Ascending aorta (tissue), 2 donors: ENCODE data around the gene SLX4. TPM values are rescaled to one million over a fixed set of nuclear protein-coding genes. Genes with fewer than 3 reads are reported as not detected.

ENCODE experiments used
- DNase-seq, 2 donors: peaks; one replicate each; pipeline ENCODE4 v3.0.0-alpha.2; 2019; ENCODE audit warnings: low spot score in 2 of 2
- H3K27ac ChIP-seq, 2 donors: fragments of 200-600 bp; sonication (generic); one replicate each; pipeline ENCODE4 v1.5.1; 2016 to 2017; ENCODE audit warnings: mild to moderate bottlenecking in 1 of 2
- H3K27me3 ChIP-seq: fragments of 200-600 bp; sonication (generic); one replicate; pipeline ENCODE4 v1.5.1; 2017
- H3K36me3 ChIP-seq, 2 donors: fragments of 200-600 bp; sonication (generic); one replicate each; pipeline ENCODE4 v1.5.1; 2016
- H3K4me1 ChIP-seq, 2 donors: fragments of 200-600 bp; sonication (generic); one replicate each; pipeline ENCODE4 v1.5.1; 2016 to 2017; ENCODE audit warnings: mild to moderate bottlenecking in 1 of 2
- H3K4me3 ChIP-seq, 2 donors: fragments of 200-600 bp; sonication (generic); one replicate each; pipeline ENCODE4 v1.5.1; 2016 to 2017; ENCODE audit warnings: mild to moderate bottlenecking in 1 of 2
- H3K9me3 ChIP-seq, 2 donors: fragments of 200-600 bp; sonication (generic); one replicate each; pipeline ENCODE4 v1.5.1; 2016
- CTCF ChIP-seq, 3 experiments: fragments of 200-600 bp in 2 of 3; fragments of 450-650 bp in 1 of 3; sonication (generic) in 2 of 3; IDR thresholded peaks; one replicate each; pipeline ENCODE4 v1.5.1; 2016 to 2019; ENCODE audit warnings: antibody characterized with exemption in 3 of 3, mild to moderate bottlenecking in 1 of 3, moderate library complexity in 1 of 3
- intact Hi-C: fragments of 100-400 bp; cut with DNase I; formaldehyde crosslinking; loops from one replicate; pipeline ENCODE4 v1.15.1; 2023
- total RNA-seq: library from RNA; depleted of rRNA; stranded (reverse); fragments of >200 nt; gene quantifications from one replicate; pipeline ENCODE4 v1.1.0, GENCODE V29; 2016

SLX4 gene
- total RNA-seq, 1 donor from 2014 or later: 3.4 TPM

GRCh38 chr16:3601614-3602319 is 9.6 kb downstream of the SLX4 start:
- Histone ChIP-seq H3K4me1 (no peaks in the 10 kb centered on the region), H3K36me3 (peaks cover 17 to 33% of the 10 kb centered on the region in 2 donors), H3K27ac (no peak overlapping the region), H3K9me3 (no peaks in the 10 kb centered on the region), H3K27me3 (no peaks in the 10 kb centered on the region), H3K4me3 (no peak overlapping the region)
- intact Hi-C loops: no loop called here
- no peak for DNase-seq
- no peak for TF ChIP-seq CTCF (IDR thresholded peaks at IDR 0.05)

GRCh38 chr16:3599922-3600321 is 11.5 kb downstream of the SLX4 start:
- H3K4me1 ChIP-seq: no peaks in the 10 kb centered on the region
- no peak for TF ChIP-seq CTCF (IDR thresholded peaks at IDR 0.05)
- intact Hi-C loops: no loop called here
- H3K36me3 ChIP-seq: peaks cover 14 to 31% of the 10 kb centered on the region in 2 donors
- DNase-seq: no peak
- no peaks in the 10 kb centered on the region for H3K9me3 ChIP-seq
- H3K27ac ChIP-seq: no peak overlapping the region
- no peak overlapping the region for H3K4me3 ChIP-seq
- H3K27me3 ChIP-seq: no peaks in the 10 kb centered on the region

- no peaks in the 10 kb centered on the region for H3K27me3 ChIP-seq
- H3K36me3 ChIP-seq: peaks cover 9 to 36% of the 10 kb centered on the region in 2 donors
- TF ChIP-seq CTCF (IDR thresholded peaks at IDR 0.05): no peak
- H3K9me3 ChIP-seq: no peaks in the 10 kb centered on the region
- H3K4me1 ChIP-seq: no peaks in the 10 kb centered on the region
- no peak overlapping the region for H3K27ac ChIP-seq
- no peak overlapping the region for H3K4me3 ChIP-seq
- DNase-seq: no peak
- intact Hi-C loops: no loop called here
These were observed 12.3 kb downstream of the SLX4 start for GRCh38 chr16:3599121-3599520.

GRCh38 chr16:3598236-3598635 is 13.2 kb downstream of the SLX4 start:
- Histone ChIP-seq H3K4me1 (no peaks in the 10 kb centered on the region), H3K4me3 (no peak overlapping the region), H3K36me3 (peaks cover 7 to 32% of the 10 kb centered on the region in 2 donors), H3K9me3 (no peaks in the 10 kb centered on the region), H3K27me3 (no peaks in the 10 kb centered on the region), H3K27ac (no peak overlapping the region)
- DNase-seq: no peak
- TF ChIP-seq CTCF (IDR thresholded peaks at IDR 0.05): no peak
- intact Hi-C loops: no loop called here

DNA sequence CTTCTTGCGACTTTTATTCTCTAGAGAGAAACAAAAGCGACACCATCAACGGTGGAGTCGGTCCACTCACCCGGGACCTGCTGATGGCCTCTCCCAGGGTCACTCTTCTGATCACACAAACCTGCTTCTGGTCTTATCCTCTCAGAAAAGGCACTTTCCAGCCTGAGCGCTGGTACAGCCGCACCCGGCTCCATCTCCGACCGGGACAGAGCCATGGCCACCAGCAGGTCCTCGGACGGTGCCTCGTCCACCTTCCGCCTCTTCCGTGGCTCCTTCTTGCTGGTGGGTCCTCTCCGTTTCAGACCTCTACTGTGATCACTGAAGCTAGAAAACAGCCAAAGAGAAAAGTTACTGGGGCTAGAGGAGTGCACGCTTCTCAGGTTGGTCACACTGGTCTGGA is 13.7 kb downstream of the SLX4 start:
- intact Hi-C loops: no loop called here
- no peak for DNase-seq
- peaks cover 7 to 26% of the 10 kb centered on the region in 2 donors for H3K36me3 ChIP-seq

More for the DNA sequence above, 13.7 kb downstream of the SLX4 start:
- H3K27me3 ChIP-seq: no peaks in the 10 kb centered on the region
- no peak overlapping the region for H3K4me3 ChIP-seq
- H3K9me3 ChIP-seq: no peaks in the 10 kb centered on the region
- no peak for TF ChIP-seq CTCF (IDR thresholded peaks at IDR 0.05)
- H3K27ac ChIP-seq: no peak overlapping the region
- H3K4me1 ChIP-seq: no peaks in the 10 kb centered on the region
